Keratinocyte (primary cell): ENCODE data around the gene ACSF3. TPM values are rescaled to one million over a fixed set of nuclear protein-coding genes. Genes with fewer than 3 reads are reported as not detected.

ENCODE experiments used
- DNase-seq: peaks from one replicate; pipeline ENCODE4 v3.0.0-alpha.2; 2011; ENCODE audit warnings: low read depth, missing footprints, low spot score
- FAIRE-seq: peaks from 2 replicates; lab custom pipeline; 2011; peaks lifted over from hg19 to GRCh38; lab: Jason Lieb, UNC
- H2AFZ ChIP-seq: 2 replicates; pipeline ENCODE4 v1.6.0; 2012; ENCODE audit warnings: low read length, control low read depth, inconsistent platforms; ENCODE audit not compliant: control insufficient read depth
- H3K27ac ChIP-seq: 2 replicates; pipeline ENCODE4 v1.5.1; 2011; ENCODE audit warnings: low read length; ENCODE audit not compliant: control insufficient read depth, insufficient read depth
- H3K27me3 ChIP-seq: 3 replicates; pipeline ENCODE4 v1.6.0; 2011; ENCODE audit warnings: low read length; ENCODE audit not compliant: control insufficient read depth, insufficient read depth; ENCODE audit errors: extremely low read depth
- H3K36me3 ChIP-seq, 2 experiments: 2 replicates in 1 of 2; 3 replicates in 1 of 2; pipeline ENCODE4 v1.5.1; 2011; ENCODE audit warnings: low read length in 2 of 2, mild to moderate bottlenecking in 1 of 2; ENCODE audit not compliant: control insufficient read depth in 2 of 2, insufficient read depth in 2 of 2; ENCODE audit errors: extremely low read depth in 1 of 2
- H3K4me1 ChIP-seq: 3 replicates; pipeline ENCODE4 v1.5.1; 2011; ENCODE audit warnings: low read length; ENCODE audit not compliant: control insufficient read depth, insufficient read depth; ENCODE audit errors: extremely low read depth
- H3K4me2 ChIP-seq: 3 replicates; pipeline ENCODE4 v1.6.0; 2011; ENCODE audit warnings: low read depth, low read length; ENCODE audit not compliant: control insufficient read depth, insufficient read depth; ENCODE audit errors: extremely low read depth
- H3K4me3 ChIP-seq, 3 experiments: fragments of 200-600 bp in 1 of 3; sonication (generic) in 1 of 3; 2 replicates in 2 of 3; 3 replicates in 1 of 3; pipeline ENCODE4 v1.5.1; 2011 to 2016; ENCODE audit warnings: low read length in 3 of 3, mild to moderate bottlenecking in 3 of 3, control low read depth in 2 of 3, inconsistent platforms in 1 of 3, low read depth in 1 of 3, mixed read lengths in 1 of 3, mixed run types in 1 of 3, moderate library complexity in 1 of 3; ENCODE audit not compliant: control insufficient read depth in 2 of 3, insufficient read depth in 2 of 3; ENCODE audit errors: extremely low read depth in 1 of 3
- H3K79me2 ChIP-seq: 2 replicates; pipeline ENCODE4 v1.6.0; 2012; ENCODE audit warnings: low read length; ENCODE audit not compliant: control insufficient read depth, insufficient read depth
- H3K9ac ChIP-seq: 3 replicates; pipeline ENCODE4 v1.6.0; 2011; ENCODE audit warnings: low read length; ENCODE audit not compliant: control insufficient read depth, insufficient read depth; ENCODE audit errors: extremely low read depth
- H3K9me1 ChIP-seq: 3 replicates; pipeline ENCODE4 v1.6.0; 2011; ENCODE audit warnings: low read length; ENCODE audit not compliant: control insufficient read depth, insufficient read depth; ENCODE audit errors: extremely low read depth
- H3K9me3 ChIP-seq: 2 replicates; pipeline ENCODE4 v1.5.1; 2012; ENCODE audit warnings: low read depth, low read length; ENCODE audit not compliant: control insufficient read depth
- H4K20me1 ChIP-seq: 3 replicates; pipeline ENCODE4 v1.6.0; 2011; ENCODE audit warnings: low read length; ENCODE audit not compliant: control insufficient read depth, insufficient read depth; ENCODE audit errors: extremely low read depth
- CTCF ChIP-seq, 3 experiments: IDR thresholded peaks in 1 of 3; conservative IDR thresholded peaks in 1 of 3; optimal IDR thresholded peaks in 1 of 3; 2 replicates in 2 of 3; 3 replicates in 1 of 3; pipeline versions ENCODE3 to v1.5.1; 2011; ENCODE audit warnings: low read length in 3 of 3, mild to moderate bottlenecking in 3 of 3, moderate library complexity in 2 of 3, control low read depth in 1 of 3, inconsistent platforms in 1 of 3; ENCODE audit not compliant: insufficient read depth in 2 of 3; ENCODE audit errors: extremely low read depth in 1 of 3
- EZH2 ChIP-seq: IDR thresholded peaks from one replicate; pipeline ENCODE4 v1.6.1; 2012; ENCODE audit warnings: inconsistent platforms, mild to moderate bottlenecking, low read length, moderate library complexity
- dilution Hi-C: fragments of 300-500 bp; cut with MboI; formaldehyde crosslinking; loops from one replicate; pipeline ENCODE4 v1.7.0; 2020; ENCODE audit warnings: low sequenced_read_pairs; ENCODE audit not compliant: extremely low pct_ligation_motif_present
- polyA plus RNA-seq, 5 experiments: library from polyadenylated mRNA; depleted of rRNA in 3 of 5; stranded (reverse) in 3 of 5; stranded (forward) in 1 of 5; unstranded in 1 of 5; fragments of >200 nt; gene quantifications; 1 replicate in 1 of 5; 2 replicates in 3 of 5; 3 replicates in 1 of 5; pipeline versions ENCODE4 v1.2.1 to v1.2.3, GENCODE V29; 2011 to 2012; ENCODE audit warnings: missing spikeins in 2 of 5, low read depth in 1 of 5, low replicate concordance in 1 of 5

The ACSF3 gene
- polyA plus RNA-seq, 1 donor (not counting 4 experiments of a cell fraction or from before 2014, with no cell fraction given), result 13.4 TPM

GRCh38 chr16:89102481-89103073 lies 8.9 kb downstream of the ACSF3 start:
- no peak for TF ChIP-seq CTCF (optimal IDR thresholded peaks at IDR 0.05 in 1 of 3, IDR thresholded peaks at IDR 0.05 in 1 of 3, conservative IDR thresholded peaks at IDR 0.05 in 1 of 3; ENCODE audit: extremely low read depth in 1 of 3, insufficient read depth in 2 of 3, low read length in 3 of 3)
- no peak for TF ChIP-seq EZH2
- FAIRE-seq, result no peak
- Histone ChIP-seq H3K79me2 (peaks cover 14% of the 10 kb centered on the region), H3K9me1 (no peaks in the 10 kb centered on the region), H4K20me1 (peaks cover 3% of the 10 kb centered on the region), H3K4me1 (no peaks in the 10 kb centered on the region), H3K4me2 (no peak overlapping the region), H3K27me3 (no peaks in the 10 kb centered on the region), H3K9me3 (no peaks in the 10 kb centered on the region), H3K9ac (no peak overlapping the region), H3K27ac (no peak overlapping the region), H3K4me3 (no peak overlapping the region), H3K36me3 (peaks cover 25 to 35% of the 10 kb centered on the region in 2 experiments), H2AFZ (no peak overlapping the region)
- no peak for DNase-seq
- dilution Hi-C loops, result no loop called here

- Histone ChIP-seq H3K36me3 (peaks cover 26 to 36% of the 10 kb centered on the region in 2 experiments), H3K9ac (no peak overlapping the region), H3K4me1 (no peaks in the 10 kb centered on the region), H3K9me1 (no peaks in the 10 kb centered on the region), H3K4me2 (no peak overlapping the region), H2AFZ (no peak overlapping the region), H4K20me1 (peaks cover 3% of the 10 kb centered on the region), H3K27me3 (no peaks in the 10 kb centered on the region), H3K79me2 (peaks cover 10% of the 10 kb centered on the region), H3K4me3 (no peak overlapping the region), H3K9me3 (no peaks in the 10 kb centered on the region), H3K27ac (no peak overlapping the region)
- TF ChIP-seq EZH2 (no peak), CTCF (optimal IDR thresholded peaks at IDR 0.05 in 1 of 3, IDR thresholded peaks at IDR 0.05 in 1 of 3, conservative IDR thresholded peaks at IDR 0.05 in 1 of 3; ENCODE audit: extremely low read depth in 1 of 3, insufficient read depth in 2 of 3, low read length in 3 of 3) (no peak)
- DNase-seq (no peak), FAIRE-seq (no peak)
- dilution Hi-C loops, result no loop called here
Measured at GRCh38 chr16:89103156-89103555, 9.5 kb downstream of the ACSF3 start.
